ENCODE results near the gene ZRSR2. TPM values are rescaled to one million over a fixed set of nuclear protein-coding genes. Genes with fewer than 3 reads are reported as not detected.

Gene ZRSR2
- total RNA-seq, 1 experiment from 2014 or later, result 3.0 TPM

DNA sequence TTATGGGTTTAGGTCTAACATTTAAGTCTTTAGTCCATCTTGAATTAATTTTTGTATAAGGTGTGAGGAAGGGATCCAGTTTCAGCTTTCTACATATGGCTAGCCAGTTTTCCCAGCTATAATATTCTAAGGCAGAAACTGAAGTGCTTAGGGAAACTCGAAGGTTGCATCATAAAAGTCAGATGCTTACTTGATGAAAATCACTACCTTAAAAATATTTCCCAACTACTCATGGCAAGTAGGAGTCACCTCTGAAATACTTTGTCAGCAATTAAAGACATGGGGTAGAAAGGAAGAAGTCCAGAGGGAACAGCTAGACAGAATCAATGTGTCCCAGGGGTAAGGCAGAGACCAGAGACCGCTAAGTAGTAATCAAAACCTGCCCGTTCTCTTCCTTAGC, 70.6 kb downstream of the ZRSR2 start:
- ChIA-PET POLR2A (no interaction called here), CTCF (no interaction called here)
- intact Hi-C loops (cut with micrococcal nuclease; ENCODE audit: unreplicated experiment) (no loop called here), in situ Hi-C loops (cut with HindIII; ENCODE audit: low pct_unique_long_range_greater_than_20kb, low sequenced_read_pairs) (no loop called here)
- no TSS peak for BruUV-seq (replicated peaks)
- Histone ChIP-seq H3K4me1 (ENCODE audit: control insufficient read depth, insufficient read depth, low read length) (no peaks in the 10 kb centered on the region), H3K4me3 (ENCODE audit: low read depth in 2 of 2, low read length in 2 of 2) (no peak overlapping the region), H3K27me3 (ENCODE audit: control insufficient read depth, insufficient read depth, low read length) (no peaks in the 10 kb centered on the region), H3K9me3 (ENCODE audit: control insufficient read depth, insufficient read depth, low read depth, low read length) (no peaks in the 10 kb centered on the region), H3K36me3 (ENCODE audit: control insufficient read depth, insufficient read depth, low read length) (no peaks in the 10 kb centered on the region), H3K27ac (ENCODE audit: low read length) (no peak overlapping the region)
- TF ChIP-seq SIN3A (IDR thresholded peaks at IDR 0.05; ENCODE audit: borderline replicate concordance, insufficient read depth, low read depth, low read length), result no peak
- TF ChIP-seq, protein P1, sequence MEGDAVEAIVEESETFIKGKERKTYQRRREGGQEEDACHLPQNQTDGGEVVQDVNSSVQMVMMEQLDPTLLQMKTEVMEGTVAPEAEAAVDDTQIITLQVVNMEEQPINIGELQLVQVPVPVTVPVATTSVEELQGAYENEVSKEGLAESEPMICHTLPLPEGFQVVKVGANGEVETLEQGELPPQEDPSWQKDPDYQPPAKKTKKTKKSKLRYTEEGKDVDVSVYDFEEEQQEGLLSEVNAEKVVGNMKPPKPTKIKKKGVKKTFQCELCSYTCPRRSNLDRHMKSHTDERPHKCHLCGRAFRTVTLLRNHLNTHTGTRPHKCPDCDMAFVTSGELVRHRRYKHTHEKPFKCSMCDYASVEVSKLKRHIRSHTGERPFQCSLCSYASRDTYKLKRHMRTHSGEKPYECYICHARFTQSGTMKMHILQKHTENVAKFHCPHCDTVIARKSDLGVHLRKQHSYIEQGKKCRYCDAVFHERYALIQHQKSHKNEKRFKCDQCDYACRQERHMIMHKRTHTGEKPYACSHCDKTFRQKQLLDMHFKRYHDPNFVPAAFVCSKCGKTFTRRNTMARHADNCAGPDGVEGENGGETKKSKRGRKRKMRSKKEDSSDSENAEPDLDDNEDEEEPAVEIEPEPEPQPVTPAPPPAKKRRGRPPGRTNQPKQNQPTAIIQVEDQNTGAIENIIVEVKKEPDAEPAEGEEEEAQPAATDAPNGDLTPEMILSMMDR (IDR thresholded peaks at IDR 0.05), result no peak
- TF ChIP-seq TCF7L2 (IDR thresholded peaks at IDR 0.05; ENCODE audit: low read depth, low read length), result no peak
- TF ChIP-seq POLR2AphosphoS5 (IDR thresholded peaks at IDR 0.05; ENCODE audit: low read depth, low read length), result no peak
- TF ChIP-seq, protein P2, sequence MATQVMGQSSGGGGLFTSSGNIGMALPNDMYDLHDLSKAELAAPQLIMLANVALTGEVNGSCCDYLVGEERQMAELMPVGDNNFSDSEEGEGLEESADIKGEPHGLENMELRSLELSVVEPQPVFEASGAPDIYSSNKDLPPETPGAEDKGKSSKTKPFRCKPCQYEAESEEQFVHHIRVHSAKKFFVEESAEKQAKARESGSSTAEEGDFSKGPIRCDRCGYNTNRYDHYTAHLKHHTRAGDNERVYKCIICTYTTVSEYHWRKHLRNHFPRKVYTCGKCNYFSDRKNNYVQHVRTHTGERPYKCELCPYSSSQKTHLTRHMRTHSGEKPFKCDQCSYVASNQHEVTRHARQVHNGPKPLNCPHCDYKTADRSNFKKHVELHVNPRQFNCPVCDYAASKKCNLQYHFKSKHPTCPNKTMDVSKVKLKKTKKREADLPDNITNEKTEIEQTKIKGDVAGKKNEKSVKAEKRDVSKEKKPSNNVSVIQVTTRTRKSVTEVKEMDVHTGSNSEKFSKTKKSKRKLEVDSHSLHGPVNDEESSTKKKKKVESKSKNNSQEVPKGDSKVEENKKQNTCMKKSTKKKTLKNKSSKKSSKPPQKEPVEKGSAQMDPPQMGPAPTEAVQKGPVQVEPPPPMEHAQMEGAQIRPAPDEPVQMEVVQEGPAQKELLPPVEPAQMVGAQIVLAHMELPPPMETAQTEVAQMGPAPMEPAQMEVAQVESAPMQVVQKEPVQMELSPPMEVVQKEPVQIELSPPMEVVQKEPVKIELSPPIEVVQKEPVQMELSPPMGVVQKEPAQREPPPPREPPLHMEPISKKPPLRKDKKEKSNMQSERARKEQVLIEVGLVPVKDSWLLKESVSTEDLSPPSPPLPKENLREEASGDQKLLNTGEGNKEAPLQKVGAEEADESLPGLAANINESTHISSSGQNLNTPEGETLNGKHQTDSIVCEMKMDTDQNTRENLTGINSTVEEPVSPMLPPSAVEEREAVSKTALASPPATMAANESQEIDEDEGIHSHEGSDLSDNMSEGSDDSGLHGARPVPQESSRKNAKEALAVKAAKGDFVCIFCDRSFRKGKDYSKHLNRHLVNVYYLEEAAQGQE (IDR thresholded peaks at IDR 0.05; ENCODE audit: insufficient read depth in 1 of 2, low read depth in 2 of 2, low read length in 1 of 2), result no peak
- DNase-seq (ENCODE audit: low read depth, low spot score) (no peak), ATAC-seq (no peak)

DNA sequence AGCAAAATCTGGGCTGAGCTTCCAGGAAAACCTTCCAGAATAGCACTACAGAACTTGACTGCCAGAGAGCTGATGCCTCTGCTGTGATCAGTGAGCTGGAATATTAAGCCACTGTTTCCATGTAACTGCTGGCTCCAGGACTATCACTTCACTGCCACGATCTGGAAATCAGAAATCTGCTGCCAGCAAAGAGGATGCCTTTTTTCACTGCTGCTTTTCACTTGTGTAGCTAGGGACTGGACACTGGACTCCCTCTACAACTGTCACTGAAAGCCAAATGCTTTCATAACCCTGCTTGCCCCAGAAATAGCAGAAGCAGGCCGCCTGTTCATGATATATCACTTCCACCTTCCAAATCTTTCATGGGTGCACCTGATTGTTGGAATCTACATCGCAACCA, 73.7 kb downstream of the ZRSR2 start:
- Histone ChIP-seq H3K27ac (ENCODE audit: low read length) (no peak overlapping the region), H3K4me1 (ENCODE audit: control insufficient read depth, insufficient read depth, low read length) (no peaks in the 10 kb centered on the region), H3K4me3 (ENCODE audit: low read depth in 2 of 2, low read length in 2 of 2) (no peak overlapping the region), H3K27me3 (ENCODE audit: control insufficient read depth, insufficient read depth, low read length) (no peaks in the 10 kb centered on the region), H3K9me3 (ENCODE audit: control insufficient read depth, insufficient read depth, low read depth, low read length) (no peaks in the 10 kb centered on the region), H3K36me3 (ENCODE audit: control insufficient read depth, insufficient read depth, low read length) (no peaks in the 10 kb centered on the region)
- TF ChIP-seq SIN3A (IDR thresholded peaks at IDR 0.05; ENCODE audit: borderline replicate concordance, insufficient read depth, low read depth, low read length) (no peak), TCF7L2 (IDR thresholded peaks at IDR 0.05; ENCODE audit: low read depth, low read length) (no peak), POLR2AphosphoS5 (IDR thresholded peaks at IDR 0.05; ENCODE audit: low read depth, low read length) (no peak)
- TF ChIP-seq, protein P2 (IDR thresholded peaks at IDR 0.05; ENCODE audit: insufficient read depth in 1 of 2, low read depth in 2 of 2, low read length in 1 of 2), result no peak
- TF ChIP-seq, protein P1 (IDR thresholded peaks at IDR 0.05), result no peak
- ATAC-seq, result no peak
- in situ Hi-C loops (cut with HindIII; ENCODE audit: low pct_unique_long_range_greater_than_20kb, low sequenced_read_pairs) (no loop called here), intact Hi-C loops (cut with micrococcal nuclease; ENCODE audit: unreplicated experiment) (no loop called here)
- BruUV-seq (replicated peaks), result no TSS peak
- DNase-seq (ENCODE audit: low read depth, low spot score), result no peak
- ChIA-PET CTCF (no interaction called here), POLR2A (no interaction called here)
